HepG2 (cell line): ENCODE measurements around the gene NACC2.

Experiments used
- FOXM1 ChIP-seq: sonication (generic); formaldehyde crosslinking; IDR thresholded peaks from 2 replicates; pipeline ENCODE4 v1.5.0; 2020; ENCODE audit warnings: missing genetic modification reagents
- FOXP1 ChIP-seq, 2 experiments: fragments of 450-650 bp in 1 of 2; IDR thresholded peaks; 2 replicates each; pipeline ENCODE4 v1.6.1; 2017 to 2018; ENCODE audit warnings: antibody characterized with exemption in 1 of 2
- MEIS1 ChIP-seq: sonication (generic); formaldehyde crosslinking; IDR thresholded peaks from 2 replicates; pipeline ENCODE4 v1.9.0; 2021; ENCODE audit warnings: mild to moderate bottlenecking, missing genetic modification reagents, moderate library complexity, borderline replicate concordance
- MEIS2 ChIP-seq: sonication (generic); formaldehyde crosslinking; IDR thresholded peaks from 2 replicates; pipeline ENCODE4 v1.9.0; 2021; ENCODE audit warnings: mild to moderate bottlenecking, missing genetic modification reagents
- MTA3 ChIP-seq: sonication (generic); formaldehyde crosslinking; IDR thresholded peaks from 2 replicates; pipeline ENCODE4 v1.4.0; 2020; ENCODE audit warnings: missing genetic modification reagents
- POLR2A ChIP-seq, 2 experiments: IDR thresholded peaks; 2 replicates each; pipeline ENCODE4 v1.6.1; 2011; ENCODE audit warnings: low read depth in 2 of 2, low read length in 2 of 2, mild to moderate bottlenecking in 1 of 2, moderate library complexity in 1 of 2; ENCODE audit not compliant: insufficient read depth in 1 of 2
- POLR2G ChIP-seq: fragments of 200-400 bp; formaldehyde crosslinking; IDR thresholded peaks from 2 replicates; pipeline ENCODE4 v1.6.1; 2018; ENCODE audit warnings: mild to moderate bottlenecking, low read depth, low read length, moderate library complexity
- SALL1 ChIP-seq: sonication (generic); formaldehyde crosslinking; IDR thresholded peaks from 2 replicates; pipeline ENCODE4 v1.8.0; 2022; ENCODE audit warnings: mild to moderate bottlenecking, missing genetic modification reagents
- SIN3A ChIP-seq: IDR thresholded peaks from 2 replicates; pipeline ENCODE4 v1.6.1; 2011; ENCODE audit warnings: low read depth, mild to moderate bottlenecking, control low read depth, low read length, borderline replicate concordance
- ZNF746 ChIP-seq: sonication (generic); formaldehyde crosslinking; IDR thresholded peaks from 2 replicates; pipeline ENCODE4 v1.8.0; 2022; ENCODE audit warnings: mild to moderate bottlenecking, missing genetic modification reagents
- ZSCAN12 ChIP-seq: sonication (generic); formaldehyde crosslinking; IDR thresholded peaks from 2 replicates; pipeline ENCODE4 v1.9.0; 2021; ENCODE audit warnings: mild to moderate bottlenecking, missing genetic modification reagents
- TF ChIP-seq, protein P1 (sequence below): sonication (generic); formaldehyde crosslinking; IDR thresholded peaks from 2 replicates; pipeline ENCODE4 v1.5.0; 2020; ENCODE audit warnings: mild to moderate bottlenecking, missing genetic modification reagents, moderate library complexity
- TF ChIP-seq, protein P2 (sequence below): sonication (generic); formaldehyde crosslinking; IDR thresholded peaks from 2 replicates; pipeline ENCODE4 v1.4.0; 2020; ENCODE audit warnings: missing genetic modification reagents, borderline replicate concordance

DNA sequence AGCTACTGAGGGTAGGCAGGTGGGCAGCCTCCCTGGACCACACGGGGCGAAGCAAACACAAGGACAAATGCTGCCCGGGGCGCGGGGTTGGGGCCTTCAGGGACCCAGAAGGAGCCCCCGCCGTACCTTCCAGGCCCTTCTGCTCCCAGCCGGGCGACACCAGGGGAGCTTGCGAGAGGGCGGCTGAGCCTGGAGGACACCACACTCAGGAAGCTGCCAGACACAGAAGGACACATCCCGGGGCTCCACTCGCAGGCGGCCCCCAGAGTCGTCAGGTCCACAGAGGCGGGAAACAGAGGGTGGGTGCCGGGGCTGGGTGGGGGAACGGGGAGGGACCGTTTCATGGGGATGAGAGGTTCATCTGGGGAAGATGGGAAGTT lies 75.4 kb downstream of the NACC2 start:
- TF ChIP-seq FOXP1 (IDR thresholded peaks at IDR 0.05) (no peak), FOXP1 (CRISPR knock-in tag; IDR thresholded peaks at IDR 0.05) (no peak), ZSCAN12 (CRISPR knock-in tag) (no peak), POLR2G (no peak), SIN3A (no peak), POLR2A (IDR thresholded peaks at IDR 0.05; ENCODE audit: insufficient read depth in 1 of 2, low read depth in 2 of 2, low read length in 2 of 2) (no peak), ZNF746 (CRISPR knock-in tag) (no peak), MEIS1 (no peak), MTA3 (CRISPR knock-in tag) (no peak), FOXM1 (CRISPR knock-in tag) (no peak), SALL1 (CRISPR knock-in tag) (no peak), MEIS2 (CRISPR knock-in tag) (no peak)
- TF ChIP-seq, protein P1, sequence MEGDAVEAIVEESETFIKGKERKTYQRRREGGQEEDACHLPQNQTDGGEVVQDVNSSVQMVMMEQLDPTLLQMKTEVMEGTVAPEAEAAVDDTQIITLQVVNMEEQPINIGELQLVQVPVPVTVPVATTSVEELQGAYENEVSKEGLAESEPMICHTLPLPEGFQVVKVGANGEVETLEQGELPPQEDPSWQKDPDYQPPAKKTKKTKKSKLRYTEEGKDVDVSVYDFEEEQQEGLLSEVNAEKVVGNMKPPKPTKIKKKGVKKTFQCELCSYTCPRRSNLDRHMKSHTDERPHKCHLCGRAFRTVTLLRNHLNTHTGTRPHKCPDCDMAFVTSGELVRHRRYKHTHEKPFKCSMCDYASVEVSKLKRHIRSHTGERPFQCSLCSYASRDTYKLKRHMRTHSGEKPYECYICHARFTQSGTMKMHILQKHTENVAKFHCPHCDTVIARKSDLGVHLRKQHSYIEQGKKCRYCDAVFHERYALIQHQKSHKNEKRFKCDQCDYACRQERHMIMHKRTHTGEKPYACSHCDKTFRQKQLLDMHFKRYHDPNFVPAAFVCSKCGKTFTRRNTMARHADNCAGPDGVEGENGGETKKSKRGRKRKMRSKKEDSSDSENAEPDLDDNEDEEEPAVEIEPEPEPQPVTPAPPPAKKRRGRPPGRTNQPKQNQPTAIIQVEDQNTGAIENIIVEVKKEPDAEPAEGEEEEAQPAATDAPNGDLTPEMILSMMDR (CRISPR knock-in tag), result no peak
- TF ChIP-seq, protein P2, sequence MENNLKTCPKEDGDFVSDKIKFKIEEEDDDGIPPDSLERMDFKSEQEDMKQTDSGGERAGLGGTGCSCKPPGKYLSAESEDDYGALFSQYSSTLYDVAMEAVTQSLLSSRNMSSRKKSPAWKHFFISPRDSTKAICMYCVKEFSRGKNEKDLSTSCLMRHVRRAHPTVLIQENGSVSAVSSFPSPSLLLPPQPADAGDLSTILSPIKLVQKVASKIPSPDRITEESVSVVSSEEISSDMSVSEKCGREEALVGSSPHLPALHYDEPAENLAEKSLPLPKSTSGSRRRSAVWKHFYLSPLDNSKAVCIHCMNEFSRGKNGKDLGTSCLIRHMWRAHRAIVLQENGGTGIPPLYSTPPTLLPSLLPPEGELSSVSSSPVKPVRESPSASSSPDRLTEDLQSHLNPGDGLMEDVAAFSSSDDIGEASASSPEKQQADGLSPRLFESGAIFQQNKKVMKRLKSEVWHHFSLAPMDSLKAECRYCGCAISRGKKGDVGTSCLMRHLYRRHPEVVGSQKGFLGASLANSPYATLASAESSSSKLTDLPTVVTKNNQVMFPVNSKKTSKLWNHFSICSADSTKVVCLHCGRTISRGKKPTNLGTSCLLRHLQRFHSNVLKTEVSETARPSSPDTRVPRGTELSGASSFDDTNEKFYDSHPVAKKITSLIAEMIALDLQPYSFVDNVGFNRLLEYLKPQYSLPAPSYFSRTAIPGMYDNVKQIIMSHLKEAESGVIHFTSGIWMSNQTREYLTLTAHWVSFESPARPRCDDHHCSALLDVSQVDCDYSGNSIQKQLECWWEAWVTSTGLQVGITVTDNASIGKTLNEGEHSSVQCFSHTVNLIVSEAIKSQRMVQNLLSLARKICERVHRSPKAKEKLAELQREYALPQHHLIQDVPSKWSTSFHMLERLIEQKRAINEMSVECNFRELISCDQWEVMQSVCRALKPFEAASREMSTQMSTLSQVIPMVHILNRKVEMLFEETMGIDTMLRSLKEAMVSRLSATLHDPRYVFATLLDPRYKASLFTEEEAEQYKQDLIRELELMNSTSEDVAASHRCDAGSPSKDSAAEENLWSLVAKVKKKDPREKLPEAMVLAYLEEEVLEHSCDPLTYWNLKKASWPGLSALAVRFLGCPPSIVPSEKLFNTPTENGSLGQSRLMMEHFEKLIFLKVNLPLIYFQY (CRISPR knock-in tag), result no peak
